K562 (cell line): Measurements from ENCODE around the gene SERPINB5. TPM values are rescaled to one million over a fixed set of nuclear protein-coding genes. Genes with fewer than 3 reads are reported as not detected.

Experiments used
- ATAC-seq: fragments of 200-7000 bp; cut with Tn5 transposase; 3 replicates; pipeline ENCODE4 v1.9.1; 2020; ENCODE audit warnings: moderate library complexity
- BruUV-seq: library from RNA; stranded (reverse); fragments of 400-500 nt; replicated peaks from 2 replicates; lab custom pipeline; 2021; lab: Mats Ljungman, UMichigan
- CTCF ChIA-PET: fragments of 300-600 bp; formaldehyde crosslinking; extraction: SDS; loops from one replicate; lab custom pipeline; 2021; ENCODE audit warnings: low intra/inter-chr PET ratio; lab: Yijun Ruan, JAX
- POLR2A ChIA-PET: fragments of 300-600, 350-650 bp; sonication (Branson Sonifier 250); formaldehyde crosslinking; extraction: SDS; loops from one replicate; lab custom pipeline; 2021; ENCODE audit warnings: antibody characterized with exemption, inconsistent platforms; lab: Yijun Ruan, JAX
- DNase-seq, 4 experiments: peaks; one replicate each; pipeline versions ENCODE4 v3.0.0 to v3.0.0-alpha.2; 2011 to 2018; ENCODE audit warnings: low spot score in 3 of 4, mixed read lengths in 3 of 4; ENCODE audit errors: extremely low read depth in 1 of 4
- FAIRE-seq: peaks from 2 replicates; lab custom pipeline; 2011; peaks lifted over from hg19 to GRCh38; lab: Jason Lieb, UNC
- H2AFZ ChIP-seq: 2 replicates; pipeline ENCODE4 v1.6.0; 2011; ENCODE audit warnings: low read depth, low read length, control low read depth, inconsistent platforms
- H3K27ac ChIP-seq: fragments of 200-600 bp; 3 replicates; pipeline ENCODE4 v1.8.0; 2011; ENCODE audit warnings: low read depth, mild to moderate bottlenecking, control low read depth, inconsistent platforms, low read length, moderate library complexity, mixed read lengths; ENCODE audit errors: extremely low read depth
- H3K27me3 ChIP-seq, 2 experiments: fragments of 300-600 bp in 1 of 2; 2 replicates in 1 of 2; 3 replicates in 1 of 2; pipeline versions ENCODE4 v1.6.0 to v1.8.0; 2011; ENCODE audit warnings: inconsistent platforms in 2 of 2, low read length in 2 of 2, mild to moderate bottlenecking in 1 of 2, mixed read lengths in 1 of 2, moderate library complexity in 1 of 2; ENCODE audit not compliant: control insufficient read depth in 2 of 2, insufficient read depth in 2 of 2
- H3K36me3 ChIP-seq: fragments of 300-600 bp; 3 replicates; pipeline ENCODE4 v1.8.0; 2011; ENCODE audit warnings: mild to moderate bottlenecking, low read length, inconsistent platforms; ENCODE audit not compliant: control insufficient read depth, insufficient read depth
- H3K4me1 ChIP-seq, 2 experiments: fragments of 200-600 bp in 1 of 2; replicated peaks in 1 of 2; 2 replicates in 1 of 2; 3 replicates in 1 of 2; pipeline versions ENCODE4 v1.5.1 to v1.8.0; 2011; ENCODE audit warnings: inconsistent platforms in 2 of 2, low read length in 2 of 2, mild to moderate bottlenecking in 1 of 2, mixed read lengths in 1 of 2, moderate library complexity in 1 of 2; ENCODE audit not compliant: control insufficient read depth in 2 of 2, insufficient read depth in 2 of 2
- H3K4me2 ChIP-seq: 2 replicates; pipeline ENCODE4 v1.6.1; 2011; ENCODE audit warnings: low read length, control low read depth, inconsistent platforms, mixed read lengths; ENCODE audit not compliant: insufficient read depth
- H3K4me3 ChIP-seq: fragments of 200-600 bp; sonication (generic), shearing (Covaris generic); 2 replicates; pipeline ENCODE4 v1.5.1; 2016; ENCODE audit warnings: control low read depth, inconsistent platforms
- H3K79me2 ChIP-seq: fragments of 200-600 bp; 3 replicates; pipeline ENCODE4 v1.8.0; 2011; ENCODE audit warnings: low read length, inconsistent platforms; ENCODE audit not compliant: control insufficient read depth, insufficient read depth
- H3K9ac ChIP-seq, 2 experiments: 2 replicates each; pipeline versions ENCODE4 v1.6.0 to v1.6.1; 2011; ENCODE audit warnings: low read depth in 2 of 2, low read length in 2 of 2, control low read depth in 1 of 2, inconsistent platforms in 1 of 2, mild to moderate bottlenecking in 1 of 2, mixed read lengths in 1 of 2; ENCODE audit not compliant: insufficient read depth in 1 of 2
- H3K9me1 ChIP-seq: one replicate; pipeline ENCODE4 v1.6.0; 2011; ENCODE audit warnings: inconsistent platforms, mild to moderate bottlenecking, low read length, moderate library complexity; ENCODE audit not compliant: control insufficient read depth, insufficient read depth
- H3K9me3 ChIP-seq: replicated peaks from 2 replicates; pipeline ENCODE4 v1.5.1; 2011; ENCODE audit warnings: low read depth, low read length, inconsistent platforms; ENCODE audit not compliant: control insufficient read depth, insufficient read depth
- H4K20me1 ChIP-seq: replicated peaks from 2 replicates; pipeline ENCODE4 v1.6.1; 2011; ENCODE audit warnings: low read length, inconsistent platforms, mixed read lengths; ENCODE audit not compliant: control insufficient read depth, insufficient read depth
- CBX2 ChIP-seq: fragments of 200-600 bp; sonication (generic); IDR thresholded peaks from one replicate; pipeline ENCODE4 v1.6.1; 2012; ENCODE audit warnings: mild to moderate bottlenecking, low read length, inconsistent platforms; ENCODE audit not compliant: insufficient read depth, poor library complexity, severe bottlenecking
- CTCF ChIP-seq, 3 experiments: IDR thresholded peaks in 2 of 3; conservative IDR thresholded peaks in 1 of 3; 2 replicates each; pipeline ENCODE4 v1.5.1; 2011 to 2012; ENCODE audit warnings: low read length in 3 of 3, mild to moderate bottlenecking in 3 of 3, control low read depth in 2 of 3, improper control_type of control experiment in 1 of 3, inconsistent platforms in 1 of 3, low read depth in 1 of 3, mixed read lengths in 1 of 3, moderate library complexity in 1 of 3; ENCODE audit not compliant: insufficient read depth in 2 of 3
- EGR1 ChIP-seq: fragments of 450-650 bp; conservative IDR thresholded peaks from 2 replicates; pipeline ENCODE4 v1.6.1; 2017; ENCODE audit warnings: mild to moderate bottlenecking
- EP300 ChIP-seq: IDR thresholded peaks from 2 replicates; pipeline ENCODE4 v1.6.1; 2012; ENCODE audit warnings: low read length, improper control_type of control experiment
- KLF1 ChIP-seq: fragments of 450-650 bp; IDR thresholded peaks from 2 replicates; pipeline ENCODE4 v1.6.1; 2016; ENCODE audit warnings: missing genetic modification characterization, missing compliant biosample characterization
- MAFG ChIP-seq: fragments of 450-650 bp; conservative IDR thresholded peaks from 2 replicates; pipeline ENCODE4 v1.6.1; 2016; ENCODE audit warnings: missing genetic modification characterization, missing compliant biosample characterization
- NBN ChIP-seq: fragments of 450-650 bp; IDR thresholded peaks from 2 replicates; pipeline ENCODE4 v1.6.1; 2016; ENCODE audit warnings: low read depth, mild to moderate bottlenecking
- NR3C1 ChIP-seq: sonication (generic); formaldehyde crosslinking; IDR thresholded peaks from 2 replicates; pipeline ENCODE4 v1.8.1; 2022; ENCODE audit warnings: missing genetic modification reagents
- PTBP1 ChIP-seq: fragments of 200-400 bp; formaldehyde crosslinking; IDR thresholded peaks from 2 replicates; pipeline ENCODE4 v1.6.1; 2017; ENCODE audit warnings: low read depth, low read length
- SREBF2 ChIP-seq: sonication (generic); formaldehyde crosslinking; IDR thresholded peaks from 2 replicates; pipeline ENCODE4 v1.4.0; 2020; ENCODE audit warnings: mild to moderate bottlenecking, missing genetic modification reagents
- TSHZ1 ChIP-seq: fragments of 250-450 bp; sonication (Bioruptor Pico); IDR thresholded peaks from 2 replicates; pipeline ENCODE4 v1.4.0; 2020; ENCODE audit warnings: mild to moderate bottlenecking, moderate library complexity
- WHSC1 ChIP-seq: IDR thresholded peaks from one replicate; pipeline ENCODE4 v1.6.1; 2012; ENCODE audit warnings: low read length, control low read depth, inconsistent platforms
- ZC3H11A ChIP-seq: IDR thresholded peaks from 2 replicates; pipeline ENCODE4 v1.6.1; 2012; ENCODE audit warnings: low read depth, low read length, improper control_type of control experiment
- ZC3H4 ChIP-seq: sonication (generic); formaldehyde crosslinking; IDR thresholded peaks from 2 replicates; pipeline ENCODE4 v1.9.0; 2021; ENCODE audit warnings: missing genetic modification reagents, borderline replicate concordance
- ZNF174 ChIP-seq: fragments of 250-450 bp; sonication (Bioruptor Pico); IDR thresholded peaks from 2 replicates; pipeline ENCODE4 v1.4.0; 2020; ENCODE audit warnings: mild to moderate bottlenecking
- ZNF589 ChIP-seq: fragments of 200-800 bp; sonication (Bioruptor generic); IDR thresholded peaks from 2 replicates; pipeline ENCODE4 v1.6.1; 2016; ENCODE audit warnings: low read depth, missing genetic modification characterization, missing compliant biosample characterization
- WGBS: fragments of 100-300 bp; shearing (Covaris generic); methylation state at CpG from one replicate; pipeline ENCODE4 v1.1.6; 2016; ENCODE audit warnings: low coverage, mixed read lengths; ENCODE audit not compliant: insufficient coverage; ENCODE audit errors: missing lambda C conversion rate; 5-methylcytosine and 5-hydroxymethylcytosine counted together
- in situ Hi-C: fragments of 300-500 bp; cut with MboI; formaldehyde crosslinking; loops from 4 replicates; pipeline ENCODE4 v1.15.0; 2018; ENCODE audit warnings: inconsistent platforms, mixed read lengths
- intact Hi-C: fragments of 100-400 bp; cut with micrococcal nuclease; formaldehyde crosslinking; loops from 2 replicates; pipeline ENCODE4 v1.14.2; 2022
- polyA plus RNA-seq, 8 experiments: library from polyadenylated mRNA; depleted of rRNA in 4 of 8; stranded (reverse) in 5 of 8; unstranded in 3 of 8; fragments of >200 nt; fragmentation: Nextera tagmentation in 2 of 8; fragmentation: Illumina TruSeq in 1 of 8; extraction: Ambion mirVana in 2 of 8; extraction: Trizol in 1 of 8; gene quantifications; 2 replicates each; pipeline versions ENCODE4 v1.2.1 to v1.2.3, GENCODE V29; 2011 to 2014; ENCODE audit warnings: inconsistent platforms in 1 of 8, missing spikeins in 1 of 8
- total RNA-seq, 7 experiments: library from RNA; depleted of rRNA in 6 of 7; stranded (reverse); fragments of >200 nt in 6 of 7; fragmentation: Illumina TruSeq in 2 of 7; extraction: Trizol in 2 of 7; gene quantifications; 2 replicates each; pipeline versions ENCODE4 v1.2.1 to v1.2.3, GENCODE V29; 2011 to 2021; ENCODE audit warnings: low replicate concordance in 1 of 7

The SERPINB5 gene
- total and polyA plus RNA-seq, 9 of the 15 experiments (the other 6 are each of a cell fraction or from before 2014, with no cell fraction given), result 0.05 to 1.4 (median 0.49) TPM; not detected in 1

- TF ChIP-seq TSHZ1 (CRISPR knock-in tag) (no peak), KLF1 (tag) (no peak), EGR1 (no peak)
Observed at GRCh38 chr18:63465059-63465458, 11.7 kb upstream of the SERPINB5 start (continued).

- Histone ChIP-seq H3K9ac (no peak overlapping the region), H3K36me3 (no peaks in the 10 kb centered on the region), H2AFZ (no peak overlapping the region), H3K27me3 (no peaks in the 10 kb centered on the region), H3K27ac (no peak overlapping the region), H3K9me3 (no peaks in the 10 kb centered on the region), H3K9me1 (no peaks in the 10 kb centered on the region), H3K4me2 (no peak overlapping the region), H4K20me1 (no peaks in the 10 kb centered on the region), H3K4me3 (no peak overlapping the region), H3K4me1 (0 out of 5 replicates have a peak, but pooled peaks cover 0 to 3% of the 10 kb centered on the region in 2 experiments), H3K79me2 (no peaks in the 10 kb centered on the region)
- no peak for ATAC-seq
- ChIA-PET POLR2A (no interaction called here), CTCF (no interaction called here)
- intact Hi-C loops (no loop called here), in situ Hi-C loops (no loop called here)
- TF ChIP-seq EP300 (no peak), SREBF2 (CRISPR knock-in tag) (no peak), ZC3H4 (no peak), ZNF589 (CRISPR knock-in tag) (no peak), ZC3H11A (no peak), WHSC1 (no peak), NBN (no peak), NR3C1 (no peak), CTCF (IDR thresholded peaks at IDR 0.05 in 2 of 3, conservative IDR thresholded peaks at IDR 0.05 in 1 of 3; ENCODE audit: insufficient read depth in 2 of 3, low read depth in 1 of 3, low read length in 3 of 3) (no peak), ZNF174 (CRISPR knock-in tag) (no peak), CBX2 (no peak), PTBP1 (no peak), MAFG (tag) (no peak)
- DNase-seq, result no peak
- FAIRE-seq, result no peak
- BruUV-seq, result no TSS peak
- 10% methylated on average over 4 of the region's 4 CpGs for WGBS
Observed at GRCh38 chr18:63467699-63468098, 9.1 kb upstream of the SERPINB5 start.
